HepG2 (cell line): Measurements from ENCODE around the gene HYAL2.

Source experiments
- HDAC1 ChIP-seq: sonication (generic); formaldehyde crosslinking; IDR thresholded peaks from 2 replicates; pipeline ENCODE4 v1.5.1; 2020; ENCODE audit warnings: mild to moderate bottlenecking, missing genetic modification reagents
- ZNF776 ChIP-seq: sonication (generic); formaldehyde crosslinking; IDR thresholded peaks from 2 replicates; pipeline ENCODE4 v1.4.0; 2020; ENCODE audit warnings: mild to moderate bottlenecking, missing genetic modification reagents

DNA sequence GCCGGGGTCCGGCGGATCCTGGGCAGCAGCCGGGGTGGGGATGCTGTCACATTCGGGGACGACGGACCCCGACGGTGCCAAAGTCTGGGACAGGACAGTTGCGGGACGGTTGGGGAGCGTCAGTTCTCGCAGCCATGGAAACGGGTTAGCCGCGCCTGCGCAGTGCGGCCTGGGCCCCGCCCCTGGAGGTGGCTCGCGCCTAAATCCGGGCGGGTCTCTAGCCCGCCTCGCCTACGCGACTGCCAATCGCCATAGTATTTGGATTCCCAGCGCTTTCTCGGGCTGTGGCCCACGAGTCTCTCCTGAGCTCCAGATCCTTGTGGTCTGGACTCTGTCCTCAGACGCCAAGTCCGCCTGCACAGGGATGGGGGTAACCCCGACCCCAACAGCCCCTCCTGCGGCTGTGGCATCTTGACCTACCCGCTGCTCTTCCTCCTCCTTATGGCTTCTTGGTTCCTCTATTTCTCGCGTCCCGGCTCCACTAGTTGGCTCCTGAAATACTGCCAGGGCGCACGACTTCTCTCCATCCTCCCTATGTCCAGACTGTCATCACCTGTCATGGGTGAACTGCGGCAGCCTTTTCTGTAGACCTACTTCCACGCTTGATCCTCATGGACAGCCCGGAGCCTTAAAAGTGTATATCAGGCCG is 23.2 kb upstream of the HYAL2 start, which contains the start of gene ZMYND10:
- TF ChIP-seq ZNF776 (CRISPR knock-in tag) (no peak), HDAC1 (CRISPR knock-in tag) (no peak)
